GM12878 (cell line): ENCODE results near the gene IGFBP2. TPM values are rescaled to one million over a fixed set of nuclear protein-coding genes. Genes with fewer than 3 reads are reported as not detected.

ENCODE experiments used
- ATAC-seq: fragments of 200-7000 bp; cut with Tn5 transposase; 3 replicates; pipeline ENCODE4 v1.9.1; 2020; ENCODE audit warnings: mild to moderate bottlenecking, moderate library complexity
- BruUV-seq: library from RNA; stranded (reverse); fragments of 400-500 nt; replicated peaks from 2 replicates; lab custom pipeline; 2021; lab: Mats Ljungman, UMichigan
- CTCF ChIA-PET: fragments of 300-600 bp; sonication (Branson Sonifier 250); formaldehyde crosslinking; extraction: SDS; loops from one replicate; lab custom pipeline; 2021; ENCODE audit warnings: inconsistent platforms; lab: Yijun Ruan, JAX
- POLR2A ChIA-PET: fragments of 350-600 bp; formaldehyde crosslinking; extraction: SDS; loops from one replicate; lab custom pipeline; 2021; ENCODE audit warnings: inconsistent platforms; lab: Charles Lee
- RAD21 ChIA-PET: fragments of 300-600 bp; sonication (Branson Sonifier 250); formaldehyde crosslinking; loops from one replicate; lab custom pipeline; 2023; ENCODE audit warnings: antibody characterized with exemption; ENCODE audit not compliant: unreplicated experiment; lab: Charles Lee
- SMC1A ChIA-PET: fragments of 300-600 bp; sonication (Branson Sonifier 250); formaldehyde crosslinking; loops from one replicate; lab custom pipeline; 2023; ENCODE audit not compliant: unreplicated experiment, uncharacterized antibody; lab: Charles Lee
- DNase-seq: peaks from one replicate; pipeline ENCODE4 v3.0.0-alpha.2; 2011; ENCODE audit warnings: low read depth, low spot score
- FAIRE-seq: peaks from 3 replicates; lab custom pipeline; 2011; peaks lifted over from hg19 to GRCh38; lab: Jason Lieb, UNC
- H2AFZ ChIP-seq: 2 replicates; pipeline ENCODE4 v1.6.0; 2011; ENCODE audit warnings: low read depth, low read length, control low read depth; ENCODE audit not compliant: control insufficient read depth
- H3K27ac ChIP-seq: 2 replicates; pipeline ENCODE4 v1.5.1; 2011; ENCODE audit warnings: control low read depth; ENCODE audit not compliant: control insufficient read depth, insufficient read depth
- H3K27me3 ChIP-seq, 2 experiments: replicated peaks in 1 of 2; 2 replicates each; pipeline versions ENCODE4 v1.6.0 to v1.6.1; 2011; ENCODE audit warnings: low read length in 1 of 2; ENCODE audit not compliant: control insufficient read depth in 2 of 2, insufficient read depth in 2 of 2
- H3K36me3 ChIP-seq, 2 experiments: 2 replicates each; pipeline ENCODE4 v1.5.1; 2011; ENCODE audit warnings: low read length in 1 of 2; ENCODE audit not compliant: control insufficient read depth in 2 of 2, insufficient read depth in 2 of 2
- H3K4me1 ChIP-seq: 2 replicates; pipeline ENCODE4 v1.6.1; 2011; ENCODE audit warnings: mild to moderate bottlenecking, low read length, moderate library complexity, mixed read lengths; ENCODE audit not compliant: control insufficient read depth, insufficient read depth
- H3K4me2 ChIP-seq: 2 replicates; pipeline ENCODE4 v1.6.0; 2011; ENCODE audit warnings: control low read depth; ENCODE audit not compliant: control insufficient read depth, insufficient read depth
- H3K4me3 ChIP-seq: fragments of 200-600 bp; sonication (generic); 2 replicates; pipeline ENCODE4 v1.5.1; 2016
- H3K79me2 ChIP-seq: 2 replicates; pipeline ENCODE4 v1.6.0; 2011; ENCODE audit warnings: low read length; ENCODE audit not compliant: control insufficient read depth, insufficient read depth
- H3K9ac ChIP-seq: 2 replicates; pipeline ENCODE4 v1.8.0; 2011; ENCODE audit warnings: low read length, control low read depth, mixed read lengths; ENCODE audit not compliant: control insufficient read depth, insufficient read depth
- H3K9me3 ChIP-seq: replicated peaks from 3 replicates; pipeline ENCODE4 v1.5.1; 2011; ENCODE audit warnings: mild to moderate bottlenecking, low read length; ENCODE audit not compliant: control insufficient read depth, insufficient read depth
- H4K20me1 ChIP-seq: 2 replicates; pipeline ENCODE4 v1.6.0; 2011; ENCODE audit not compliant: control insufficient read depth, insufficient read depth
- BACH1 ChIP-seq: fragments of 450-650 bp; IDR thresholded peaks from 2 replicates; pipeline ENCODE4 v1.6.1; 2017; ENCODE audit warnings: mild to moderate bottlenecking, borderline replicate concordance
- BRCA1 ChIP-seq: IDR thresholded peaks from 2 replicates; pipeline ENCODE4 v1.6.1; 2011; ENCODE audit warnings: low read depth, low read length, improper control_type of control experiment
- CBX5 ChIP-seq: sonication (generic); IDR thresholded peaks from 2 replicates; pipeline ENCODE4 v1.6.1; 2016; ENCODE audit warnings: low read depth, moderate library complexity, mild to moderate bottlenecking, inconsistent platforms
- GABPA ChIP-seq: IDR thresholded peaks from 2 replicates; pipeline ENCODE4 v1.6.1; 2014; ENCODE audit warnings: antibody characterized with exemption, low read depth, mild to moderate bottlenecking, inconsistent platforms
- IRF4 ChIP-seq: IDR thresholded peaks from 2 replicates; pipeline ENCODE4 v1.6.1; 2011; ENCODE audit warnings: low read depth, low read length
- POLR2A ChIP-seq: IDR thresholded peaks from 2 replicates; pipeline ENCODE4 v1.6.1; 2011; ENCODE audit warnings: low read depth, mild to moderate bottlenecking, low read length
- STAT3 ChIP-seq: IDR thresholded peaks from 2 replicates; pipeline ENCODE4 v1.6.1; 2011; ENCODE audit warnings: low read depth, low read length, improper control_type of control experiment
- TCF12 ChIP-seq: IDR thresholded peaks from 2 replicates; pipeline ENCODE4 v1.6.1; 2011; ENCODE audit warnings: low read depth, mild to moderate bottlenecking, low read length
- WGBS: methylation state at CpG from one replicate; pipeline ENCODE4 v1.1.6; 2016; ENCODE audit warnings: low lambda C conversion rate; ENCODE audit not compliant: insufficient replicate concordance, insufficient coverage; ENCODE audit errors: missing lambda C conversion rate; 5-methylcytosine and 5-hydroxymethylcytosine counted together
- in situ Hi-C: fragments of 300-500 bp; cut with MboI; formaldehyde crosslinking; loops from 9 replicates; pipeline ENCODE4 v1.14.3; 2018; ENCODE audit warnings: mixed read lengths
- intact Hi-C: fragments of 100-400 bp; cut with micrococcal nuclease; formaldehyde crosslinking; loops from one replicate; pipeline ENCODE4 v1.14.2; 2022; ENCODE audit not compliant: unreplicated experiment
- polyA plus RNA-seq, 11 experiments: library from polyadenylated mRNA; depleted of rRNA in 4 of 11; unstranded in 6 of 11; stranded (reverse) in 5 of 11; fragments of >200 nt; fragmentation: Nextera tagmentation in 4 of 11; fragmentation: Illumina TruSeq in 1 of 11; extraction: Ambion mirVana in 4 of 11; extraction: Trizol in 1 of 11; gene quantifications; 1 replicate in 1 of 11; 2 replicates in 10 of 11; pipeline versions ENCODE4 v1.2.1 to v1.2.3, GENCODE V29; 2011 to 2016; ENCODE audit warnings: inconsistent platforms in 2 of 11, missing spikeins in 2 of 11, low read depth in 1 of 11
- total RNA-seq, 4 experiments: library from RNA; depleted of rRNA in 3 of 4; stranded (reverse); fragments of >200 nt in 3 of 4; fragmentation: Illumina TruSeq in 1 of 4; extraction: Trizol in 1 of 4; gene quantifications; 2 replicates each; pipeline versions ENCODE4 v1.2.1 to v1.2.3, GENCODE V29; 2013 to 2021
- TF ChIP-seq, protein P1 (sequence below): IDR thresholded peaks from 2 replicates; pipeline ENCODE4 v1.6.1; 2012; ENCODE audit warnings: low read length, inconsistent platforms
- TF ChIP-seq, protein P2 (sequence below): IDR thresholded peaks from 2 replicates; pipeline ENCODE4 v1.6.1; 2012; ENCODE audit warnings: mild to moderate bottlenecking, low read depth, low read length
- TF ChIP-seq, protein P3 (sequence below): IDR thresholded peaks from 2 replicates; pipeline ENCODE4 v1.6.1; 2011; ENCODE audit warnings: borderline replicate concordance, low read depth, mild to moderate bottlenecking, moderate library complexity, mixed read lengths, low read length; ENCODE audit not compliant: insufficient read depth; ENCODE audit errors: extremely low read length
- TF ChIP-seq, protein P4 (sequence below): fragments of 450-650 bp; IDR thresholded peaks from 2 replicates; pipeline ENCODE4 v1.6.1; 2016; ENCODE audit warnings: mild to moderate bottlenecking, moderate library complexity, borderline replicate concordance

The IGFBP2 gene
- total and polyA plus RNA-seq, 10 of the 15 experiments (the other 5 are each of a cell fraction or from before 2014, with no cell fraction given) = 0.11 to 1.5 (median 0.38) TPM; not detected in 5

DNA sequence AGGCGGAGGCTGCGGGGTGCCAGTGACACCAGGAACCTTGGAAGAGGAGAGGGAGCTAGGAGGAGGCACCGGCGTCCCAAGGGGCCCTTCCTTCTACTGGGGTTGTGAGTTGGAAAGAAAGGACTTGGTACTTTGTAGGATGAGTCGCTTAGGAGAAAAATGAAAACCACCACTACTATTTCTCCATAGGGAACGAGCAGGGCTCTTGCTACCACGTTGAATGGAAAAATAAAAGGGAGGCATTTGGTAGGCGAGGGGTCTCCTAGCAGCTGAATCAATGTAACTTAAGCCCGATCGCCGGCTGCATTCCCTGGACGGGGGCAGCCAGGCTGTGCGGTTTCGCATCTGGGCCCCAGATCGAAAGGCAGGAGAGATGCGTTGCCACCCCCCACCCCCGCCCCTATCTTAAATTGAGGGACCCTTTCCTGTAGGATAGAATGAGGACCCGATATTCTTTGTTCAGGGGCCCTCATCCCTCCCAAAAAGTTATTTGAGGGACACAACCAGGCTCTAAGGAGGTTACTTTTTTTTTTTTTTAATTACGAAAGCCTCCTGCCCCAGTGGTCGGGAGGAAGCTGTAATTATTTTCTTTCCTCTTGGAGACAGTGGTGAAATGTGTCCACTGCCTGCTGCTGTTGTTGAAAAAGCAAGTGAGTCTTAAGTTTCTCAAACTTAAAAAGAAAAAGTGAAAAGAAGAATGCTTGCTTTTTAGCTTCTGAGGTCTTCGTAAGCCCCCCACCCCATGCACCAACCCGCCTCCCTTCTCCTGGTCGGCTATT, 1.3 kb downstream of the IGFBP2 start (continued):
- TF ChIP-seq, protein P1, sequence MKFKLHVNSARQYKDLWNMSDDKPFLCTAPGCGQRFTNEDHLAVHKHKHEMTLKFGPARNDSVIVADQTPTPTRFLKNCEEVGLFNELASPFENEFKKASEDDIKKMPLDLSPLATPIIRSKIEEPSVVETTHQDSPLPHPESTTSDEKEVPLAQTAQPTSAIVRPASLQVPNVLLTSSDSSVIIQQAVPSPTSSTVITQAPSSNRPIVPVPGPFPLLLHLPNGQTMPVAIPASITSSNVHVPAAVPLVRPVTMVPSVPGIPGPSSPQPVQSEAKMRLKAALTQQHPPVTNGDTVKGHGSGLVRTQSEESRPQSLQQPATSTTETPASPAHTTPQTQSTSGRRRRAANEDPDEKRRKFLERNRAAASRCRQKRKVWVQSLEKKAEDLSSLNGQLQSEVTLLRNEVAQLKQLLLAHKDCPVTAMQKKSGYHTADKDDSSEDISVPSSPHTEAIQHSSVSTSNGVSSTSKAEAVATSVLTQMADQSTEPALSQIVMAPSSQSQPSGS = no peak
- no peak for TF ChIP-seq POLR2A
- TF ChIP-seq, all 136 proteins: peak for 0

DNA sequence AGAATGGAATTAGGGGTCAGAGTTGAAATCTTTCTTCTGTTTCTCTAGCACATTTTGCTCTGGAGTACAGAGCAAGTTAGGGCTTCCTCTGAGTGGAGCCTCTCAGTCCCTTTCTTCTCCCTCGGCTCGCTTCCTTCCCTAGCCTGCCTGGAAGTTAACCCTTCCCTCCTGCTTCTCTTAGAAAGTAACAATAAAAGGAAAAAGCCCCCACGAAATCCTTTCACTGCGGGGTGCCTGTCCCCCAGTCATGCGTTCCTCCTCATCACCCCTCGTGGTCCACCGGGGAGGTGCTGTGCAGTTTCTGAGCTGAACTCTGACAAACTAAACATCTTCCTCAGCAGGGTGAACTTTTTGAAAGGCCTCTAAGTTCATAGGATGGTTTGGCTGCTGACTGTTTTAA, 2.0 kb downstream of the IGFBP2 start:
- no peak overlapping the region for H3K4me2 ChIP-seq
- no peak overlapping the region for H3K4me3 ChIP-seq
- H2AFZ ChIP-seq = no peak overlapping the region
- 24% methylated on average over 7 of the region's 7 CpGs for WGBS
- ChIA-PET CTCF (no interaction called here), SMC1A (no interaction called here), POLR2A (no interaction called here), RAD21 (interaction anchor here (0.6 kb wide), 1 partner anchor 25 kb away, joined by 5 read pairs; no protein-coding TSS in a partner anchor)
- in situ Hi-C loops = no loop called here
- no peaks in the 10 kb centered on the region for H3K9me3 ChIP-seq
- peaks cover 11 to 18% of the 10 kb centered on the region in 2 experiments for H3K27me3 ChIP-seq
- no peak for ATAC-seq
- no peaks in the 10 kb centered on the region for H3K4me1 ChIP-seq
- no peak for DNase-seq
- no peak for FAIRE-seq
- H4K20me1 ChIP-seq = no peaks in the 10 kb centered on the region
- no peak overlapping the region for H3K9ac ChIP-seq
- BruUV-seq = no TSS peak
- H3K79me2 ChIP-seq = no peaks in the 10 kb centered on the region
- intact Hi-C loops = no loop called here
- no peak overlapping the region for H3K27ac ChIP-seq
- H3K36me3 ChIP-seq = no peaks in the 10 kb centered on the region
- TF ChIP-seq BRCA1 (no peak), TCF12 (no peak), STAT3 (no peak), GABPA (no peak), IRF4 (no peak), BACH1 (no peak), CBX5 (no peak), POLR2A (no peak)
- TF ChIP-seq, protein P2, sequence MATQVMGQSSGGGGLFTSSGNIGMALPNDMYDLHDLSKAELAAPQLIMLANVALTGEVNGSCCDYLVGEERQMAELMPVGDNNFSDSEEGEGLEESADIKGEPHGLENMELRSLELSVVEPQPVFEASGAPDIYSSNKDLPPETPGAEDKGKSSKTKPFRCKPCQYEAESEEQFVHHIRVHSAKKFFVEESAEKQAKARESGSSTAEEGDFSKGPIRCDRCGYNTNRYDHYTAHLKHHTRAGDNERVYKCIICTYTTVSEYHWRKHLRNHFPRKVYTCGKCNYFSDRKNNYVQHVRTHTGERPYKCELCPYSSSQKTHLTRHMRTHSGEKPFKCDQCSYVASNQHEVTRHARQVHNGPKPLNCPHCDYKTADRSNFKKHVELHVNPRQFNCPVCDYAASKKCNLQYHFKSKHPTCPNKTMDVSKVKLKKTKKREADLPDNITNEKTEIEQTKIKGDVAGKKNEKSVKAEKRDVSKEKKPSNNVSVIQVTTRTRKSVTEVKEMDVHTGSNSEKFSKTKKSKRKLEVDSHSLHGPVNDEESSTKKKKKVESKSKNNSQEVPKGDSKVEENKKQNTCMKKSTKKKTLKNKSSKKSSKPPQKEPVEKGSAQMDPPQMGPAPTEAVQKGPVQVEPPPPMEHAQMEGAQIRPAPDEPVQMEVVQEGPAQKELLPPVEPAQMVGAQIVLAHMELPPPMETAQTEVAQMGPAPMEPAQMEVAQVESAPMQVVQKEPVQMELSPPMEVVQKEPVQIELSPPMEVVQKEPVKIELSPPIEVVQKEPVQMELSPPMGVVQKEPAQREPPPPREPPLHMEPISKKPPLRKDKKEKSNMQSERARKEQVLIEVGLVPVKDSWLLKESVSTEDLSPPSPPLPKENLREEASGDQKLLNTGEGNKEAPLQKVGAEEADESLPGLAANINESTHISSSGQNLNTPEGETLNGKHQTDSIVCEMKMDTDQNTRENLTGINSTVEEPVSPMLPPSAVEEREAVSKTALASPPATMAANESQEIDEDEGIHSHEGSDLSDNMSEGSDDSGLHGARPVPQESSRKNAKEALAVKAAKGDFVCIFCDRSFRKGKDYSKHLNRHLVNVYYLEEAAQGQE = no peak
- TF ChIP-seq, protein P3, sequence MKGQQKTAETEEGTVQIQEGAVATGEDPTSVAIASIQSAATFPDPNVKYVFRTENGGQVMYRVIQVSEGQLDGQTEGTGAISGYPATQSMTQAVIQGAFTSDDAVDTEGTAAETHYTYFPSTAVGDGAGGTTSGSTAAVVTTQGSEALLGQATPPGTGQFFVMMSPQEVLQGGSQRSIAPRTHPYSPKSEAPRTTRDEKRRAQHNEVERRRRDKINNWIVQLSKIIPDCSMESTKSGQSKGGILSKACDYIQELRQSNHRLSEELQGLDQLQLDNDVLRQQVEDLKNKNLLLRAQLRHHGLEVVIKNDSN = no peak
- TF ChIP-seq, protein P4, sequence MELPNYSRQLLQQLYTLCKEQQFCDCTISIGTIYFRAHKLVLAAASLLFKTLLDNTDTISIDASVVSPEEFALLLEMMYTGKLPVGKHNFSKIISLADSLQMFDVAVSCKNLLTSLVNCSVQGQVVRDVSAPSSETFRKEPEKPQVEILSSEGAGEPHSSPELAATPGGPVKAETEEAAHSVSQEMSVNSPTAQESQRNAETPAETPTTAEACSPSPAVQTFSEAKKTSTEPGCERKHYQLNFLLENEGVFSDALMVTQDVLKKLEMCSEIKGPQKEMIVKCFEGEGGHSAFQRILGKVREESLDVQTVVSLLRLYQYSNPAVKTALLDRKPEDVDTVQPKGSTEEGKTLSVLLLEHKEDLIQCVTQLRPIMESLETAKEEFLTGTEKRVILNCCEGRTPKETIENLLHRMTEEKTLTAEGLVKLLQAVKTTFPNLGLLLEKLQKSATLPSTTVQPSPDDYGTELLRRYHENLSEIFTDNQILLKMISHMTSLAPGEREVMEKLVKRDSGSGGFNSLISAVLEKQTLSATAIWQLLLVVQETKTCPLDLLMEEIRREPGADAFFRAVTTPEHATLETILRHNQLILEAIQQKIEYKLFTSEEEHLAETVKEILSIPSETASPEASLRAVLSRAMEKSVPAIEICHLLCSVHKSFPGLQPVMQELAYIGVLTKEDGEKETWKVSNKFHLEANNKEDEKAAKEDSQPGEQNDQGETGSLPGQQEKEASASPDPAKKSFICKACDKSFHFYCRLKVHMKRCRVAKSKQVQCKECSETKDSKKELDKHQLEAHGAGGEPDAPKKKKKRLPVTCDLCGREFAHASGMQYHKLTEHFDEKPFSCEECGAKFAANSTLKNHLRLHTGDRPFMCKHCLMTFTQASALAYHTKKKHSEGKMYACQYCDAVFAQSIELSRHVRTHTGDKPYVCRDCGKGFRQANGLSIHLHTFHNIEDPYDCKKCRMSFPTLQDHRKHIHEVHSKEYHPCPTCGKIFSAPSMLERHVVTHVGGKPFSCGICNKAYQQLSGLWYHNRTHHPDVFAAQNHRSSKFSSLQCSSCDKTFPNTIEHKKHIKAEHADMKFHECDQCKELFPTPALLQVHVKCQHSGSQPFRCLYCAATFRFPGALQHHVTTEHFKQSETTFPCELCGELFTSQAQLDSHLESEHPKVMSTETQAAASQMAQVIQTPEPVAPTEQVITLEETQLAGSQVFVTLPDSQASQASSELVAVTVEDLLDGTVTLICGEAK = no peak
